Mucosa of stomach (tissue), 1 donor: ENCODE measurements around the gene AKAP6.
A peak's percentile ranks its signal among the peaks of the same experiment; 100 is the strongest.

Source experiments
- H3K27me3 ChIP-seq: one replicate; pipeline ENCODE4 v1.7.0; 2013; ENCODE audit warnings: mild to moderate bottlenecking, low read length; ENCODE audit not compliant: control insufficient read depth, insufficient read depth
- H3K36me3 ChIP-seq: one replicate; pipeline ENCODE4 v1.7.0; 2013; ENCODE audit warnings: low read length; ENCODE audit not compliant: control insufficient read depth, insufficient read depth
- H3K4me1 ChIP-seq: one replicate; pipeline ENCODE4 v1.7.0; 2013; ENCODE audit warnings: mild to moderate bottlenecking, low read length; ENCODE audit not compliant: control insufficient read depth, insufficient read depth
- H3K4me3 ChIP-seq: one replicate; pipeline ENCODE4 v1.7.0; 2013; ENCODE audit warnings: low read length
- H3K9ac ChIP-seq: one replicate; pipeline ENCODE4 v1.7.0; 2013; ENCODE audit warnings: mild to moderate bottlenecking, low read length, moderate library complexity
- H3K9me3 ChIP-seq: one replicate; pipeline ENCODE4 v1.7.0; 2013; ENCODE audit warnings: mild to moderate bottlenecking, low read length, moderate library complexity; ENCODE audit not compliant: control insufficient read depth
- donor health status: Pancreatic carcinoma.

AKAP6 gene

GRCh38 chr14:32633224-32633859 lies 304.2 kb downstream of the AKAP6 start:
- Histone ChIP-seq H3K36me3 (no peaks in the 10 kb centered on the region), H3K4me1 (no peaks in the 10 kb centered on the region), H3K27me3 (no peaks in the 10 kb centered on the region), H3K9me3 (no peaks in the 10 kb centered on the region), H3K4me3 (no peak overlapping the region), H3K9ac (no peak overlapping the region)

GRCh38 chr14:32633930-32634329 lies 304.8 kb downstream of the AKAP6 start:
- Histone ChIP-seq H3K4me1 (no peaks in the 10 kb centered on the region), H3K36me3 (no peaks in the 10 kb centered on the region), H3K4me3 (no peak overlapping the region), H3K9me3 (no peaks in the 10 kb centered on the region), H3K27me3 (no peaks in the 10 kb centered on the region), H3K9ac (no peak overlapping the region)

GRCh38 chr14:32635061-32635719 lies 306.1 kb downstream of the AKAP6 start:
- Histone ChIP-seq H3K27me3 (no peaks in the 10 kb centered on the region), H3K9me3 (no peaks in the 10 kb centered on the region), H3K4me3 (peak overlapping the region; percentile 22), H3K9ac (no peak overlapping the region), H3K4me1 (no peaks in the 10 kb centered on the region), H3K36me3 (no peaks in the 10 kb centered on the region)

DNA sequence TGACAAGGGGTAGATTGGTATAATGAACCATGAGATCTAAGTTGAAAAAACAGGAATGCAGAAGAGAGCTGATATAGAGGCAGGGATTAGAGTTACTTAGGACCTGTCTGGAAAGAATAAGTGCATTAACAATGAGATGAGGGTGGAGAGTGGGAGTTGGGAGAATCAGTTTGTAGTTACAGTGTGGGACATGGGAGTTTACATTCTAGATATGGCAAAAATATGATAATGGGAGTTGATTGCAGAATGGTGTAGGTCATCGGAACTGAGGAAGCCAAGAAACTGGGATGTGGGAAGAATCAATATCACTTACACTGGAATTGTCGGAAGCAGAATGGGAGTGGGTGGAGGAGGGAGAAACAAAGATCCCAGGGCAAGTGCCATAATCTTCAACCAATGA lies 308.5 kb downstream of the AKAP6 start:
- no peaks in the 10 kb centered on the region for H3K36me3 ChIP-seq
- no peak overlapping the region for H3K9ac ChIP-seq
- H3K27me3 ChIP-seq = no peaks in the 10 kb centered on the region
- H3K4me1 ChIP-seq = no peaks in the 10 kb centered on the region
- no peaks in the 10 kb centered on the region for H3K9me3 ChIP-seq
- H3K4me3 ChIP-seq = no peak overlapping the region

GRCh38 chr14:32639208-32639607 lies 310.1 kb downstream of the AKAP6 start:
- Histone ChIP-seq H3K27me3 (no peaks in the 10 kb centered on the region), H3K4me1 (no peaks in the 10 kb centered on the region), H3K9me3 (no peaks in the 10 kb centered on the region), H3K9ac (no peak overlapping the region), H3K36me3 (no peaks in the 10 kb centered on the region), H3K4me3 (no peak overlapping the region)

GRCh38 chr14:32645551-32645950 lies 316.5 kb downstream of the AKAP6 start:
- no peak overlapping the region for H3K9ac ChIP-seq

DNA sequence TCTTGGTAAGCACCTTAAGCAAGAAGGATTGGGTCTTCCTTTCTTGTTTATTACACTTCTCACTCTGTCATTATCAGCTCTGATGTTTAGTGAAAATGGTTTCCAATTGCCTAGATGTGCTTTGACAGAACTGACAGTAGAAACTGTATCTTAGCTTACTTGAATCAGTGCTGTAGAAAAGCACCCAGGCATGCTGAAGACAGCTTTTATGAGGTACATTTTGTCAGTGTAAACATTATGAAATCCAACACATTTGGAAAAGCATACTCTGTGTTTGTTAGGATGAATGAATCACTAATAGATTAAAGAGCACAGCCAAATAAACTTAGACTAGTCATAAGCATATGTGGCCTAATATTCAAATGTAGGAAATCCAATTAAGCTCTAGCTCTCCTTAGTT lies 319.3 kb downstream of the AKAP6 start:
- no peak overlapping the region for H3K9ac ChIP-seq
- H3K9me3 ChIP-seq = no peaks in the 10 kb centered on the region
- no peaks in the 10 kb centered on the region for H3K27me3 ChIP-seq
- no peaks in the 10 kb centered on the region for H3K4me1 ChIP-seq
- no peaks in the 10 kb centered on the region for H3K36me3 ChIP-seq
- no peak overlapping the region for H3K4me3 ChIP-seq

More at GRCh38 chr14:32645551-32645950, 316.5 kb downstream of the AKAP6 start:
- no peak overlapping the region for H3K4me3 ChIP-seq
- H3K4me1 ChIP-seq = no peaks in the 10 kb centered on the region
- H3K27me3 ChIP-seq = no peaks in the 10 kb centered on the region
- H3K9me3 ChIP-seq = no peaks in the 10 kb centered on the region
- no peaks in the 10 kb centered on the region for H3K36me3 ChIP-seq

- no peaks in the 10 kb centered on the region for H3K27me3 ChIP-seq
- H3K36me3 ChIP-seq = no peaks in the 10 kb centered on the region
- H3K4me3 ChIP-seq = no peak overlapping the region
- no peaks in the 10 kb centered on the region for H3K9me3 ChIP-seq
- H3K9ac ChIP-seq = no peak overlapping the region
- H3K4me1 ChIP-seq = no peaks in the 10 kb centered on the region
Measured at GRCh38 chr14:32650030-32650429, 320.9 kb downstream of the AKAP6 start.

- H3K4me1 ChIP-seq = no peaks in the 10 kb centered on the region
- no peak overlapping the region for H3K4me3 ChIP-seq
- H3K36me3 ChIP-seq = no peaks in the 10 kb centered on the region
- H3K9ac ChIP-seq = no peak overlapping the region
- no peaks in the 10 kb centered on the region for H3K27me3 ChIP-seq
- no peaks in the 10 kb centered on the region for H3K9me3 ChIP-seq
Measured at GRCh38 chr14:32650665-32651064, 321.6 kb downstream of the AKAP6 start.

- Histone ChIP-seq H3K9ac (no peak overlapping the region), H3K9me3 (no peaks in the 10 kb centered on the region), H3K27me3 (no peaks in the 10 kb centered on the region), H3K4me1 (no peaks in the 10 kb centered on the region), H3K36me3 (no peaks in the 10 kb centered on the region), H3K4me3 (no peak overlapping the region)
Measured at GRCh38 chr14:32654106-32654505, 325.0 kb downstream of the AKAP6 start.

- no peaks in the 10 kb centered on the region for H3K27me3 ChIP-seq
- no peaks in the 10 kb centered on the region for H3K9me3 ChIP-seq
- H3K9ac ChIP-seq = no peak overlapping the region
- H3K4me3 ChIP-seq = no peak overlapping the region
- H3K4me1 ChIP-seq = no peaks in the 10 kb centered on the region
- no peaks in the 10 kb centered on the region for H3K36me3 ChIP-seq
Measured at GRCh38 chr14:32656601-32657000, 327.5 kb downstream of the AKAP6 start.

GRCh38 chr14:32657081-32657480 lies 328.0 kb downstream of the AKAP6 start:
- Histone ChIP-seq H3K4me3 (no peak overlapping the region), H3K9me3 (no peaks in the 10 kb centered on the region), H3K27me3 (no peaks in the 10 kb centered on the region), H3K36me3 (no peaks in the 10 kb centered on the region), H3K9ac (no peak overlapping the region), H3K4me1 (no peaks in the 10 kb centered on the region)
